DMS153 treated with DMSO at 0.1 percent for 48 hours (cell line): ENCODE results near the gene RPS6KL1.

Experiments
- DNase-seq: peaks from one replicate; lab custom pipeline; 2025; ENCODE audit not compliant: unreplicated experiment; lab: John Stamatoyannopoulos, UW

Gene RPS6KL1

DNA sequence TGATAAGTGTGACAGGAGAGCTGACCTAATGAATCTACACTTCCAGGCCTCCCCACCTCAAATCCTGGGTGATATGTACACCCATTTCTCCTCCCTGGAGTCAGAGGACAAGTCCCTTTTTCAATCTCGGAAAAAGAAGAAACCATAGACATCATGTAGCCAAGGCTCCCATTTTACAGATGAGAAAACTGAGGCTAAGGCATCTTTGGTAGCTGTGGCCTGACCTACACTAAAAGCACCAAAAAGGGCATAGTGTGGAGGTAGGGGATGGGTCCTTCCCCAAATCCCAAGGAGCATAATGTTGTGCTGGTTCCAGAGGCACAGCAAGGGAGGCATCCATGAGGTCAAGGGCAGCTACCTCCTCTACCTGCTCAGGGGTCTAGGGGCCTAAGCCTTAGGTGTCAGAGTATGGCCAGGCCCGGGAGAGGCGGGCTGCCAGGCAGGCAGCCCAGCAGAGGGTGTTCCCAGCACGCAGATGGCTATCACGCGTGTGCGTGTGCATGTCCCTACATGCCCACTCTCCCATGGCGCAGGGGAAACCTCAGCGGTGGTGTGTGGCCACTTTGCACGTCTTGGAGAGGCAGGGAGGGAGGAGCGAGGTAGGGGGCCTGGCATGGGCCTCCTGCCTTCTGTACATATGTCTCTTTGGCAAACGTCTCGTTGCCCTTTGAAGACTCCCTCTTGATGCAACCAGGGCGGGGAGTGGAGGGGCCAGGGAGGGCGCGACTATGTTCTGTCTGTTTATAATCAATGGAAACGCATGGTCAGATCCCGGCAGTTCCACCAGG, 29.8 kb upstream of the RPS6KL1 start:
- DNase-seq = no peak

GRCh38 chr14:74952180-74952665, 29.2 kb upstream of the RPS6KL1 start:
- no peak for DNase-seq

DNA sequence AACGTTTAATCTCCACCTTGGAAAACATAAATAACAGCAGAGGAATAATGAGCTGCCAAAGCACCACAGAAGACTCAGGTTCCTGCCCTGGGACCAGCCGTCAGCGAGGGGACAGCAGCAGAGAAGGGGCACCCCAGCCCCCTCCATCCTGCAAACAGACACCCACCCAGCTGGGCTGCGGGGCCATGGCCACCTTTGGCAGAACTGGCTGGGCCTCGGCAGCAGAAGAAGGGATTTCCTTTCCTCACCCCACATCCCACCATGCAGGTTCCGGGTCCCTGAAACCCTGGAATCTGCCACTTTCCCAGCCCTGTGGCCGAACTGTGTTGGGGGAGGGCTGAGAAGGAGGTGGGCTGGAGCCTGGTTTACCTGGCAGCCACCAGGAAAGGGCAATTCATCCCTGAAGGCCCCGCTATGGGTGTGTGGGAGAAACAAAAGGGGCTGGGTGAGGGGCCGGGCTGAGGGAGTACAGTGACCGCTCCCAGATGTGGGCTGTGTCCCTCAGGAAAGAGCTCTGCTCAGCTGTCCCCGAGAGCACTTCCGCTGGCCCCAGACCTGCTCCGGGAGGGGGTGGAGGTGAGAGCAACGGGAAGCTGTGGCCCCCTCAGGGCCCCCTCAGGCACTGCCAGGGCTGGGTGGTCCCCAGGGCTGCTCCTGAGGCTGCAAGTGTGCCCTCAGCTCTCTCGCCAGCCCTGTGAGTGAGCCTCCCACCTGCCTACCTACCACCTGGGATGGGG, 28.6 kb upstream of the RPS6KL1 start:
- no peak for DNase-seq

DNA sequence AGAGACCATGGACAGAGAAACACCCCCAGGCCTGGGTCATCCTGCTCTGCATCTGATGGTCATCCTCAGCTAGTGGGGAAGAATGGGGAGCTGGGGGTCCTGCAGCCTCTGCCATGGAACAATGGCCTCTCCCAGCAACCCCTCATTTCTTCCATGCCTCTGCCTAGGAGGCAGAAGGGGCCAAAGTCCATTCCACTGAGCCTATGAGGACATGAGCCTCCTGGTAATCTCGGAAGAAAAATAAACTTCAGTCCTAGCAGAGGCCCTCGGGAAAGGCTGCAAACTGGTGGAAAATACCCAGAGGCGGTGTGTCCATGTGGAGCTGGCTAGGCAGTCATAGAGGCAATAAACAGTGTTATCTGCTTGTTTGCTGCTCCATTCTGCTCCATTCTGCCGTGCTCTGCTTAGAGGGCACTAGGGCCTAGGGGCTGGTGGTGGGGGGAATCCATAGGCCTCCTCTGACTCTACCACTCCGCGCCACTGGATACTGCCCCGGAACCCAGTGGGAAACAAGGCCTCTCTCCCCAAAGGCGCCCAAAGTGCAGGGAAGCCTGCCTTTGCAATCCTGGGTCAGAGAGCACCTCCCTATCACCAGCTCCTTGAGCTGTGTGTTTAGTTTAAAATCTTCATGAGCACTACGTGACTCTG, 27.9 kb upstream of the RPS6KL1 start:
- DNase-seq = no peak

DNA sequence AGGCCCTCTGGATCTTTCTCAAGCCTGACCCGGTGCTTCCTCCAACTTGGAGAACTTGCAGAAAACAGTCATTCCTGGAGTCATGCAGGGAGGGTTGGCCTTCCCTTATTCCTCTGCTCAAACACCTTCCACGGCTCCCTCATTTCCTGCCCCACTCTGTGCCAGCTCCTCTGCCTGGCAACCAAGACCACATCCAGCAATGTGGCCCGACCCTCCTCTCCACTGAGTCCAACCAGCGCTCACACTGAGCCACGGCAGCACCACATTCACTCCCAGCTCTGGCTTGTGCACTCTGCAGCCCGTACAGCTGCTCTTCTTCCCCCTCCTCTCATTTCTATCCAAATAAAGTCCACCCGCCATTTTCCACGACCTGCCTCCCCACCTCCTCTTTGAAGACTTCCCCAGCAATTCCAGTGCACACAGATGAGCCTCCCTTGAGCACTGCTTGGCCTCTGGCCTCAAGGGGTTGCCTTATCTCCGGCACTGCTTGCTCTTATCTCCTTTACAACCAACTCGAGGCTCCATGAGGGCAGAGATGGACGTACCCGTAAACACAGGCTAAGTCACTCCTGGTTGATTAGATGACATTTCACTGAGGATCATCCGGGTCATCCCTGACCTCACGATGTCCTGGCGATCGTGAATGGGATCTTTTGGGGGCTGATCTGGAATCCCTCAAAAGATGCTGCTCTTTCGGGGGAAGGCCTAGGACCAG, 27.0 kb upstream of the RPS6KL1 start:
- DNase-seq = no peak

GRCh38 chr14:74949191-74949601, 26.1 kb upstream of the RPS6KL1 start:
- DNase-seq = no peak

- no peak for DNase-seq
These were observed 25.4 kb upstream of the RPS6KL1 start for GRCh38 chr14:74948228-74949175.

DNA sequence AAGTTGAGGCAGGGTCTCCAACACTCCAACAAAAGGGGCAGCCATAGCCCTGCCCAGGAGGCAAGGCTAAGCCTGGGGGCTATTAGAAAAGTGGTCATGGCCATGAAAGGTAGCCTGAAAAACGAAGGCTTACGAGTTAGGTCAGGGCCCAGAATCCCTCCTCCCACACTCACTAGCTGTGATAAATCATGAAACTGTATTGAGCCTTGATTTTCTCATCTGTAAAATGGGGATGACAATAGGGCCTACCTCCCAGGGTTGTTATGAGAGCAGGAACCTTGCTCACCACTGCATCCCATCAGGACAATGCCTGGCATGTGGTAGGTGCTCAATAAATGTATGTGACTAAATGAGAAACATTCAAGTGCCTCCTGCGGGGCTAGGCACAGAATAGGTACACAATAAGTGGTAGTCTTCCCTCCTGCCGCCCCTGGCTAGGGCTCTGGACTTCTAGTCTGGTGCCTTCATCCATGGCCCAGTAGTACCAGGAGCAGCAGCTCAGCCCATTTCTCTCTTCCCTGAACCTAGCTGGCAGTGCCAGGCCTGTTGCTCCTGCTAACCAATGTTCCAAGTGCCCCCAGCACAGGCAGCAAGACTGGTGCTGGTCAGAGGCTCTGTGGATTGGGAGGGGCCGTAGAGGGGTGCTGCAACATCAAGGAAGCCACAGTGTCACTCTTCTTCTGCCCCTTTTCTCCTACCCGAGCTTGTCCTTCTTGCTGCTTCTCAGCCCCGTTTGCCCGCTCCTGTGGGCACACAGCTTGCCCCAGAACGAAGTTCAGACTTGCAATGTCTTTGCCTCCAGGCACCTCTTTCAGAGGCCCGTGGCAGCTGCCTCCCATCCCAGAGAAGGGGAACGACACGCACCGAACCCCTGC, 24.5 kb upstream of the RPS6KL1 start:
- no peak for DNase-seq

DNA sequence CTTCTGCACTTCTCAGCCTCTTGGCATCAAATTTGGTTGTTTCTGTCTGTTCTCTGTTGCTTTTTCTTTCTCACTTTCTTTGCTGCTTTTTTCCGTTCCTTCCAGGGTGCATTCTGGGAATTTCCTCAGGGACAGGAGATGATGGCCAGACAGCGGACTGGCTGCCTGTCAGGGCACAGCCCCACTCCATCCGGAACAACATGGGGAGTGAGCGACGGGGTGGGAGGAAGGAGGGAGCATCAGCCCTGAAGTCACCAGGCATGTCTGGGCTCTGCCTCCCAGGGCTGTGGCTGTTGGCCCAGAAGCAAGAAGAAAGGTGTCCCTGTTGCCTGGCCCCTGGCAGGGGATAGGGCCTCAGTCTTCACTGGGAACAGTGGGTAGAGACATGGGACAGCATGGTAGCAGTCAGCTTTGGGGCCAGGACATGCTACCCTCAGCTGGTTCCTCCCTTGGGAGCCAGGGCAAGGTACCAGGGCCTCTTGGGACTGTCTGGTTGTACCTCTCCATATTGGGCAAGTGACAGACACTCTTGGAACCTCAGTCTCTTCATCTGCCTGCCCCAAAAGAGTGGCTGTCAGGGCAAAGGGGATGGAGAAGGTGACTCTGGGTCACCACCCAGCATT, 23.7 kb upstream of the RPS6KL1 start:
- no peak for DNase-seq

GRCh38 chr14:74945852-74946658, 23.0 kb upstream of the RPS6KL1 start:
- DNase-seq = peak; percentile 34

DNA sequence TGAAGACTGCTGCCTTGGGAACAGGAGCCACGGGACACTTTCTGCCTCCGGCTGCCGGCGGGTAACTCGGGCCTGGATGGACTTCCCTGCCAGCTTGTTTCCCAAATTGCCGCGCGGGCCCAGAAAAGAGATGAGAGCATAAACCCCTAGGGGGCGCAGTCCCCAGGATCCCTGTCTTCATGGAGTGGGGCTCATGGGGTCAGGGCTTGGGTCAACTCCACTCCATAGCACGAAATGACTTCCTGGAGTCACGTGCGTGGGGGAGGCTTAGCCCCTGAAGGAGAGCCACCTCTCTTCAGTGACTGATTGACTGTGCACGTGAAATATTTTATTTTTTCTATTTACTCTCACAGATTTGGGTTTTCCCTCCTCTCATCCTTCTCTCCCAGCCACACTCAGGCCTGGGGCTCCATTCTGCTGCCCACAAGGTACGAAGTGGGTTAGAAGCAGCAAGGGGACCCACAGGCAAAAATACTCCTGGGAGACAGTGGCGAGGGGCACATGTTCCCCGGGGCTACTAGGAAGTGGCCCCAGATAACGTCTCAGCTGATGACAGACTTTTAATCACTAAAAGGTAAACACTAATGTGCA, 22.3 kb upstream of the RPS6KL1 start:
- DNase-seq = no peak

GRCh38 chr14:74942608-74943007, 19.5 kb upstream of the RPS6KL1 start:
- DNase-seq = no peak

DNA sequence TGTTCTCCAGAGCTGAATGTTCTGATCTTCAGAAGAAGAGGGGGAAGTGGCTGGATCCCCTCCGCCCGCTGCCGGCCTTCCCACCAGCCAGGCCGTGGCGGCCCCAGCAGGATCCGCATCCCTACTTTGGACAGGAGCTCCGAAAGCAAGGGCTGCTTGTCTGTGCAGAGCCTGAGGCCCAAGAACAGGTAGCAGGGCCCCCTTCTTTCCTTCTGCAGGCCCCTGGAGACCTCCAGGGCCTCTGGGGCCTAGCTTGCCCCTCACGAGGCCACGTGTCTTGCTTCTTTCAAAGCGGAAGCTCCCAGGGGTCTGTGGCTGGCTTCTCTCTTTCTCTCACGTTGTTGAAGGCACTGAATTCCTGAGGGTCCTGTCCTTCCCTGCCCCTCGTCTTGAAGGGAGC, 19.1 kb upstream of the RPS6KL1 start:
- DNase-seq = no peak

GRCh38 chr14:74941676-74942097, 18.6 kb upstream of the RPS6KL1 start:
- no peak for DNase-seq

GRCh38 chr14:74940956-74941565, 18.0 kb upstream of the RPS6KL1 start:
- DNase-seq = no peak

DNA sequence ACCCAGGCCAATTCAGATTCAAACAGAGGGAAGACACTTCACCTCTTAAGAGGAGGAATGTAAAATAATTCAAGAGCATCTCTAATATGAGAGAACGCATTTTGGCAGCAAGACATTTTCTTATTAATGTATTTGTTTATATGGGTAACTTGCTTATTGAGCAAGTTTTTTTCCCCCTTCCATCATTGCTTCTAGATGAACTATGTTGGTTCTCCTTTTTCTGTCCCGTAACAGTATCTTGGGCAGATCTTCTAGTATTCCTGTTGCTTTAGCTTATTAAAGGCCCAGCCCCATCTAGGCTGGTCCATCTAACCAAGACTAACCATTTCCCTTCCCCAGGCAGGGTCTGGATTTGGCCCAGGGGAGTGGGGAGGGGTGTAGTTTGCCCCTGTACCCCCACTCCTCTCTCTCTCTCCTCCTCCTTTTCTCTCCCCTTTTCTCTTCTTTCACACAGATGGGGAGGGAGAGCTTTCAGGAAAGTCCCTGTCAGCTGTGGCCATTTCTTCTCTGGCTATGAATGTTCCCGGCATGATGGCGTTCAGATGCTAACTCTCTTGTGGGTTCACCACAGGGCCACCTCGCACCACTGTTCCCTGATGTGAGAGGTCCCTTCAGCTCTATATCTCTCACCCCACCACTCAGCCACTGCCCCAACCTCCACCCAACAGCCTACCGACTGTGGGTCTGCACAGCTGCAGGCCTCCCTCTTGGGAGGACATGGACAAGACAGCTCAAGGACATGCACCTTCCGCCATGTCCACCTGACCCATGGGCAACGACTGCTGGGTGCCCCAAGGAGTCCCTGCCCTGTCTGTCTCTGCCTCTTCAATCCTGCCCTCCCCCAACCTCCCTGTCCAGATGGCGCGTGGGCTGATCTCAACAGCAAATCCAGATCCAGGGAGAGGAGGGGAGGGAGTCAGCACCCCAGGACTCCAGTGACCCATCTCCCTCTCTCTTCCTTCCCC, 15.8 kb upstream of the RPS6KL1 start:
- DNase-seq = no peak
